Ishikawa (cell line): ENCODE results near the gene CKMT2.

Source experiments
- CEBPB ChIP-seq: IDR thresholded peaks from 2 replicates; pipeline ENCODE4 v1.6.1; 2012
- CREB1 ChIP-seq: IDR thresholded peaks from 2 replicates; pipeline ENCODE4 v1.6.1; 2012; ENCODE audit warnings: low read depth
- EGR1 ChIP-seq: IDR thresholded peaks from 2 replicates; pipeline ENCODE4 v1.6.1; 2012
- EP300 ChIP-seq: IDR thresholded peaks from 2 replicates; pipeline ENCODE4 v1.6.1; 2012; ENCODE audit warnings: borderline replicate concordance
- FOXM1 ChIP-seq: IDR thresholded peaks from 2 replicates; pipeline ENCODE4 v1.6.1; 2012; ENCODE audit warnings: low read depth, borderline replicate concordance
- NFIC ChIP-seq: IDR thresholded peaks from 2 replicates; pipeline ENCODE4 v1.6.1; 2012
- RAD21 ChIP-seq: IDR thresholded peaks from 2 replicates; pipeline ENCODE4 v1.6.1; 2012; ENCODE audit warnings: low read depth
- TAF1 ChIP-seq: IDR thresholded peaks from 2 replicates; pipeline ENCODE4 v1.6.1; 2012; ENCODE audit warnings: low read depth, mild to moderate bottlenecking
- TCF12 ChIP-seq: IDR thresholded peaks from 2 replicates; pipeline ENCODE4 v1.6.1; 2012; ENCODE audit warnings: low read depth
- TEAD4 ChIP-seq: IDR thresholded peaks from 2 replicates; pipeline ENCODE4 v1.6.1; 2012
- YY1 ChIP-seq: IDR thresholded peaks from 2 replicates; pipeline ENCODE4 v1.6.1; 2012; ENCODE audit warnings: low read depth
- ZBTB7A ChIP-seq: IDR thresholded peaks from 2 replicates; pipeline ENCODE4 v1.6.1; 2012; ENCODE audit warnings: low read depth
- TF ChIP-seq, protein P1 (sequence below): IDR thresholded peaks from 2 replicates; pipeline ENCODE4 v1.6.1; 2012
- TF ChIP-seq, protein P2 (sequence below): IDR thresholded peaks from 2 replicates; pipeline ENCODE4 v1.6.1; 2012; ENCODE audit warnings: low read depth, mild to moderate bottlenecking
- TF ChIP-seq, protein P3 (sequence below): IDR thresholded peaks from 2 replicates; pipeline ENCODE4 v1.6.1; 2012

Gene CKMT2

DNA sequence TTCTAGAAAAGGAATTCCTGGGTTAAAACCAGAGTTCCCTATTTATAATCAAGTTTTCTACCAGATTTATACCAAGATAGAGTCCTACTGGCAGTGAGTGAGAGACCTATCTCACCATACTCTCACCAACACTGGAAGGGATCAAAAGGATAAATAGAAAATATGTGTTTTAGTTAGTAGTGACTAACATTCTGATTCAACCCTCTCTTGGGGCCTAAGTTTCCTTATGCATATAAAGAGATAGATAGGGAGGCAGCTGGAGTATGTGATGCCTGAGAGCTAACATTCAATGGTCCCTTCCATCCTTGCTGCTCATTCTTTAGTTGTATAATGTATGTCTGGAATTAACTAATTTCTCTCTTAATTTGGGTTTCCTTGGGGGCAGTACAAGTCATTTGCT lies 32.0 kb downstream of the CKMT2 start:
- TF ChIP-seq EGR1 (no peak), TEAD4 (no peak), ZBTB7A (no peak), RAD21 (no peak), CREB1 (no peak), TCF12 (no peak), TAF1 (no peak), YY1 (no peak)
- TF ChIP-seq, protein P1, sequence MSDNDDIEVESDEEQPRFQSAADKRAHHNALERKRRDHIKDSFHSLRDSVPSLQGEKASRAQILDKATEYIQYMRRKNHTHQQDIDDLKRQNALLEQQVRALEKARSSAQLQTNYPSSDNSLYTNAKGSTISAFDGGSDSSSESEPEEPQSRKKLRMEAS, result no peak

DNA sequence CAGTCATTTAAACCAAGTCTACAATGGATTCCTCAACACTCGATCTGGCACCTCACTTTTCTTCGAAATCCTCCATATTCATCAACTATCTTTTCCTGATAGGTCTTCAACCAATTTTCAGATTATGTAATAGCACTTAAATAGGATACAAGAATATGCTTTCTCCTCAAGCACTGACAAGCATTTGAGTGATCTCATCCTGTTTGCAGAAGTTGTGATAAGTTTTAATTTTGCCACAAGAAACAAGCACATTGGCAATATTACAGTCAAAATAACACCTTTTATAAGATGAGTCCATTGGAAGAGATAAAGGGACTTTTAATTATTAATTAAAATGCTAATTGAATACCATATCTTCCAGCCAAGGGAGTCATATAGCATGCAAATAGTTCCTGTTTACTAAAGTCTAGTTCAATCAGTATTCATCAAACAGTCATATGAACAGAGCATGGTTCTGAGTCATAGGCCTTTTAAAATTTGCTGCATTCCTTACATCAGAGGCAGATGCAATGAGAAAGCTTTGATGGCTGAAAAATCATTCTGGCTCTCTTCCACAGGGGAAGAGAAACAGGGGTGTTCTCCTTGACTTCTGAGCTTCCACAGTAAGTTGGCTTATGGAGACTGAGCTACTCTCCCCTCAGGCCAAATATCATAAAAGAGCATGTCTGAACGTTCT lies 35.5 kb downstream of the CKMT2 start:
- TF ChIP-seq, protein P2, sequence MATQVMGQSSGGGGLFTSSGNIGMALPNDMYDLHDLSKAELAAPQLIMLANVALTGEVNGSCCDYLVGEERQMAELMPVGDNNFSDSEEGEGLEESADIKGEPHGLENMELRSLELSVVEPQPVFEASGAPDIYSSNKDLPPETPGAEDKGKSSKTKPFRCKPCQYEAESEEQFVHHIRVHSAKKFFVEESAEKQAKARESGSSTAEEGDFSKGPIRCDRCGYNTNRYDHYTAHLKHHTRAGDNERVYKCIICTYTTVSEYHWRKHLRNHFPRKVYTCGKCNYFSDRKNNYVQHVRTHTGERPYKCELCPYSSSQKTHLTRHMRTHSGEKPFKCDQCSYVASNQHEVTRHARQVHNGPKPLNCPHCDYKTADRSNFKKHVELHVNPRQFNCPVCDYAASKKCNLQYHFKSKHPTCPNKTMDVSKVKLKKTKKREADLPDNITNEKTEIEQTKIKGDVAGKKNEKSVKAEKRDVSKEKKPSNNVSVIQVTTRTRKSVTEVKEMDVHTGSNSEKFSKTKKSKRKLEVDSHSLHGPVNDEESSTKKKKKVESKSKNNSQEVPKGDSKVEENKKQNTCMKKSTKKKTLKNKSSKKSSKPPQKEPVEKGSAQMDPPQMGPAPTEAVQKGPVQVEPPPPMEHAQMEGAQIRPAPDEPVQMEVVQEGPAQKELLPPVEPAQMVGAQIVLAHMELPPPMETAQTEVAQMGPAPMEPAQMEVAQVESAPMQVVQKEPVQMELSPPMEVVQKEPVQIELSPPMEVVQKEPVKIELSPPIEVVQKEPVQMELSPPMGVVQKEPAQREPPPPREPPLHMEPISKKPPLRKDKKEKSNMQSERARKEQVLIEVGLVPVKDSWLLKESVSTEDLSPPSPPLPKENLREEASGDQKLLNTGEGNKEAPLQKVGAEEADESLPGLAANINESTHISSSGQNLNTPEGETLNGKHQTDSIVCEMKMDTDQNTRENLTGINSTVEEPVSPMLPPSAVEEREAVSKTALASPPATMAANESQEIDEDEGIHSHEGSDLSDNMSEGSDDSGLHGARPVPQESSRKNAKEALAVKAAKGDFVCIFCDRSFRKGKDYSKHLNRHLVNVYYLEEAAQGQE, result no peak
- no peak for TF ChIP-seq ZBTB7A
- TF ChIP-seq YY1, result no peak
- TF ChIP-seq FOXM1, result no peak
- TF ChIP-seq, protein P3, sequence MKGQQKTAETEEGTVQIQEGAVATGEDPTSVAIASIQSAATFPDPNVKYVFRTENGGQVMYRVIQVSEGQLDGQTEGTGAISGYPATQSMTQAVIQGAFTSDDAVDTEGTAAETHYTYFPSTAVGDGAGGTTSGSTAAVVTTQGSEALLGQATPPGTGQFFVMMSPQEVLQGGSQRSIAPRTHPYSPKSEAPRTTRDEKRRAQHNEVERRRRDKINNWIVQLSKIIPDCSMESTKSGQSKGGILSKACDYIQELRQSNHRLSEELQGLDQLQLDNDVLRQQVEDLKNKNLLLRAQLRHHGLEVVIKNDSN, result no peak
- TF ChIP-seq, protein P1, result no peak
- TF ChIP-seq NFIC, result no peak
- no peak for TF ChIP-seq TEAD4
- no peak for TF ChIP-seq CREB1
- TF ChIP-seq CEBPB, result no peak
- no peak for TF ChIP-seq RAD21
- TF ChIP-seq TCF12, result no peak
- TF ChIP-seq EP300, result no peak
- no peak for TF ChIP-seq TAF1

DNA sequence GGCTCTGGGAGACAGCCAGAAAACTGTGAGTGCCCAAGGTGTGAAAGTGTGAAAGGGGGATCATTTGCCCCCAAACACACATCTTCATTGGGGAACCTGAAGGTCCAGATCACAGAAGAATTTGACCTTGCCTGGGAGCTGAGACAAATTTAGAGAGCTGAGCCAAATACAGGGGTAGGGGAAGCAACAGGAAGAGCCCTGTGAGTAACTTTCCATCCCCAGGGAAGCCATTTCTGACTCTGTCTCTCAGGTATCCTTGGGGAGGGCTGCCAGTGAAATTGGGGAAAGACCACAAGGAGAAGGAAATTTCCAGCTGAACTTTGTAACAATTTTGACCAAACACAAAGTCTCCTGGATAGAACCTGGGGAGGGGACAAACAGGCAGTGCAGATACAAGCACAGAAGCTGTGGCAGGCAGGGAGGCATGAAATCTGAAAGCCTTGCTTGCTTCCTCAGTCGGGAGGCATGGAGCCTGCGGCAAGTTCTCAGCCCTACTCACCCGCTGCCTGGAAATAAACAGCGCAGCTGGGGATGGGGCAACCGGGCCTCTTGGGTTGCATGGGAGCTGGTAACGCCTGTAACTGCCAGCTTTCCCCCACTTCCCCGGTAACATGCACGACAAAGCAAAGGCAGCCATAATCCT lies 36.8 kb downstream of the CKMT2 start:
- TF ChIP-seq TAF1, result no peak
- no peak for TF ChIP-seq FOXM1

DNA sequence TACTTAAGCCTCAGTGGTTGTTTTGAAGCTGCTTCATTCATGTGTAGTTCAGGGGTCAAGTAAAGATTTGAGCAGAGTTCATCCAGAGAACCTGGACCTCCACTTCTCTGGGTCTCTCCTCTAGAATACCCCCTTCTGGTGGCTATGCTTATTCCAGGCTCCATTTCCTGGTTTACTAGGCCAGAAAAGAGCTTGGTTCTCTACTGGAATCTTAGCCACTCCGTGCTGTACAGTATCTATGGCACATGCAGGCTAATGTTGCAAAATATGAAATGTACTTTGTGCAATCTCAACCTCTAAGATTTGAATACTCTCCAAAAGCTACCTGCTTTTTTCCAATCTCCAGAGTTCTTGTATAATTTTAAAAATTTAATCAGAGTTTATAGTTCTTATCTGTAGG lies 50.9 kb downstream of the CKMT2 start:
- TF ChIP-seq TCF12 (no peak), CEBPB (no peak), FOXM1 (no peak)

DNA sequence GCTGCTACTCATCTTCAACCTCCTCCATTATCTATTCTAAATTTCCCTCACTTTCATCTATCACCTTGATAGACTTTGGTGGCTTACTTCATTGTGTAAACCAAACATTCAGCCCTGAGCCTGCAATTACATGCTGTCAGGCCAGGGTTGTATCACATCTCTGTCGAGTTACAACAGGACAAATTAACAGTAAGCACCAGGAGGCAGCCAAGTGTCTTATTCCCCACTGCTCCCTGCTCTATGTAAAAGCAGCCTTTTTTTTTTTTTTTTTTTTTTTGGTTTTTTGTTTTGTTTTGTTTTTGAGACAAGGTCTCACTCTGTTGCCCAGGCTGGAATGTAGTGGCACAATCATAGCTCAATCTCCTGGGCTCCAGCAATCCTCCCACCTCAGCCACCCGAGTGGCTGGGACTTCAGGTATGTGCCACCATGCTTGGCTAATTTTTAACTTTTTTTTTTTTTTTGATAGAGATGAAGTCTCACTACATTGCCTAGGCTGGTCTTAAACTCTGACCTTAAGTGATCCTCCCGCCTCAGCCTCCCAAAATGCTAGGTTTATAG lies 53.0 kb downstream of the CKMT2 start:
- TF ChIP-seq, protein P1, result no peak
- no peak for TF ChIP-seq RAD21
- TF ChIP-seq CREB1, result no peak

DNA sequence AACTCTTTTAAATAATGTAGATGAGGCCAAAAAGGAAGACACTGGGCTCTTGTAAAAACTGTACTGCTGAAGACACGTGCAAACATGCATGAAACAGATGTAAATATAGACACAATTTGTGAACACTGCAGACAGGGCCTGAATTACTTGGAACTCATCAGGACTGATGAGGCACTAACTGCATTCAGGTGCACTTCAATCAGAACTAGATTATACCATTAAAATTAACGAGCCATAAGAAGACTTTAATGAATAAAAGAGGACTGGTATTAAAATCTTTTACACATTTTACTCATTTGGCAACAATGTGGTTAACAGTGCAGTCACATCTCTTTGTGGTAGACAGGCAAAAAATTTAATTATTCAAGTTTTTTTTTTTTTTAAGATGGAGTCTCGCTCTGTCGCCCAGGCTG lies 54.9 kb downstream of the CKMT2 start:
- TF ChIP-seq, protein P3, result no peak
- TF ChIP-seq TCF12 (no peak), CREB1 (no peak), ZBTB7A (no peak), RAD21 (no peak), NFIC (no peak), FOXM1 (no peak), EP300 (no peak), TAF1 (no peak), EGR1 (no peak), CEBPB (no peak), YY1 (no peak)
- TF ChIP-seq, protein P2, result no peak
- TF ChIP-seq, protein P1, result no peak
